ENCODE results near the gene CPNE6.
"Not testable (repeated sequence)": the region's sequence is repeated elsewhere in the genome, so short reads cannot be mapped to it uniquely, and the experiment has no call there.

The CPNE6 gene

GRCh38 chr14:24071144-24071697 is at the start of gene CPNE6:
Gene CPNE6, plus strand, starts transcription at chr14:24071562. Its CDS starts 1,375 bp downstream, at chr14:24072937.
- H4K20me1 ChIP-seq = no peaks in the 10 kb centered on the region
- H3K27me3 ChIP-seq = no peaks in the 10 kb centered on the region
- peak within 1 kb of the TSS; percentile 39 for H3K4me2 ChIP-seq
- no peak within 1 kb of the TSS for H3K4me3 ChIP-seq
- no peak within 1 kb of the TSS for H3K9ac ChIP-seq
- H3K27ac ChIP-seq = no peak within 1 kb of the TSS
- H3K36me3 ChIP-seq = no peaks in the 10 kb centered on the region
- H3K9me3 ChIP-seq = no peaks in the 10 kb centered on the region
- H3K4me1 ChIP-seq = peaks cover 32% of the 10 kb centered on the region
- no peak for TF ChIP-seq Cebpa-rat (IDR thresholded peaks at IDR 0.05)

DNA sequence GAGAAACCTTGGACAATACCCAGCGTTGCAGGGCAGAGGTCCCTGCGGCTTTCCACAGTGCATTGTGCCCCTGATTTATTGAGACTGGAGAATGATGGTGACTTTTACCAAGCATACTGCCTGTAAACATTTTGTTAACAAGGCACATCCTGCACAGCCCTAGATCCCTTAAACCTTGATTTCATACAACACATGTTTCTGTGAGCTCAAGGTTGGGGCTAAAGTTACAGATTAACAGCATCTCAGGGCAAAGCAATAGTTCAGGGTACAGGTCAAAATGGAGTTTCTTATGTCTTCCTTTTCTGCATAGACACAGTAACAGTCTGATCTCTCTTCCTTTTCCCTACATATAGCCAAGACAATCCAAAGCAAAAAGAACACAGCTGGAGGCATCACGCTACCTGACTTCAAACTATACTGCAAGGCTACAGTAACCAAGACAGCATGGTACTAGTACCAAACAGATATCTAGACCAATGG is 46.4 kb upstream of the CPNE6 start:
- not testable (repeated sequence) for H4K20me1 ChIP-seq, H3K36me3 ChIP-seq, H3K4me2 ChIP-seq, H3K9me3 ChIP-seq, H3K9ac ChIP-seq, H3K4me1 ChIP-seq, H3K27ac ChIP-seq, H3K4me3 ChIP-seq, H3K27me3 ChIP-seq

DNA sequence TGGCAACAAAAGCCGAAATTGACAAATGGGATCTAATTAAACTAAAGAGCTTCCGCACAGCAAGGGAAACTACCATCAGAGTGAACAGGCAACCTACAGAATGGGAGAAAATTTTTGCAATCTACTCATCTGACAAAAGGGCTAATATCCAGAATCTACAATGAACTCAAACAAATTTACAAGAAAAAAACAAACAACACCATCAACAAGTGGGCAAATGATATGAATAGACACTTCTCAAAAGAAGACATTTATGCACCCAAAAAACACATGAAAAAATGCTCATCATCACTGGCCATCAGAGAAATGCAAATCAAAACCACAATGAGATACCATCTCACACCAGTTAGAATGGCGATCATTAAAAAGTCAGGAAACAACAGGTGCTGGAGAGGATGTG is 41.7 kb upstream of the CPNE6 start:
- H3K4me2 ChIP-seq, H4K20me1 ChIP-seq, H3K36me3 ChIP-seq, H3K4me1 ChIP-seq, H3K9ac ChIP-seq, H3K27me3 ChIP-seq, H3K4me3 ChIP-seq, H3K27ac ChIP-seq: not testable (repeated sequence)
- peaks cover 37% of the 10 kb centered on the region for H3K9me3 ChIP-seq

DNA sequence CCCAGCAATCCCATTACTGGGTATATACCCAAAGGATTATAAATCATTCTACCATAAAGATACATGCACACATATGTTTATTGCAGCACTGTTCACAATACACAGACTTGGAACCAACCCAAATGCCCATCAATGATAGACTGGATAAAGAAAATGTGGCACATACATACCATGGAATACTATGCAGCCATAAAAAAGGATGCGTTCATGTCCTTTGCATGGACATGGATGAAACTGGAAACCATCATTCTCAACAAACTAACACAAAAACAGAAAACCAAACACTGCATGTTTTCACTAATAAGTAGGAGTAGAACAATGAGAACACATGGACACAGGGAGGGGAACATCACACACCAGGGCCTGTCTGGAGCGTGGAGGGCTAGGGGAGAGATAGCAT is 40.0 kb upstream of the CPNE6 start:
- not testable (repeated sequence) for H3K27ac ChIP-seq, H3K9ac ChIP-seq, H3K4me2 ChIP-seq, H4K20me1 ChIP-seq, H3K36me3 ChIP-seq, H3K4me3 ChIP-seq, H3K27me3 ChIP-seq, H3K4me1 ChIP-seq
- peaks cover 37% of the 10 kb centered on the region for H3K9me3 ChIP-seq

DNA sequence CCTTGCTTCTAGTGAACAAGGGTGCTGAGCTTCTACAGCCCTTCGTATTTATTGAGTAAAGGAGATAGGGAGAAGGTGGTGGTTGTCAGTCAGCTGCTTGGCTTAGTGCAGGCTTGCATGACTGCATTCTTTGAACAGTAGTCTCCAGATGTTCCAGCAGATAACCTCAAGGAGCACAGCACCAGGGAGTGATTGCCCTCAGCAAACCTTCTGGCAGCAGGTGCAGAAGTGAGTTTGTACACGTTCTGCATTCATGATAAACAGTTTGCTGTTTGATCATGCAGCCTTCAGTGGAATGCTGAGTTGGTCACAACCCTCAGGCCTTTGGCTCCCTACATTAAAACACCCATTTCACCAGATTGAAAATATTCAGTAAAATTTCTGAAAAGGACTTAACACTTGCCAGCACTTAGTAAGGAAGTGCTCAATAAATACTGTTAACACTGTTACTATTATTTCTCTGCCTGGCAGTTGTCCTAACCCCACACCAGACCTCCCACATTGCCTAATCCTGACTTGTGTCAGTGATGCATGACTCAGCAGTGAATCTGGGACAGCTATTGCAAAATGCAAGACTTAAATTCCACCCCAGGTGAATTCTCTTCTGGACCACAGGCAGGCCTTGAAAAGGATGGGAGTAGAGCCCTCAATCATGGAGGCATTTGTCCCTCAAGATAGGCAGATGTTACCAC is 38.5 kb upstream of the CPNE6 start:
- Histone ChIP-seq H3K27me3 (no peaks in the 10 kb centered on the region), H3K27ac (no peak overlapping the region), H3K9ac (no peak overlapping the region)

DNA sequence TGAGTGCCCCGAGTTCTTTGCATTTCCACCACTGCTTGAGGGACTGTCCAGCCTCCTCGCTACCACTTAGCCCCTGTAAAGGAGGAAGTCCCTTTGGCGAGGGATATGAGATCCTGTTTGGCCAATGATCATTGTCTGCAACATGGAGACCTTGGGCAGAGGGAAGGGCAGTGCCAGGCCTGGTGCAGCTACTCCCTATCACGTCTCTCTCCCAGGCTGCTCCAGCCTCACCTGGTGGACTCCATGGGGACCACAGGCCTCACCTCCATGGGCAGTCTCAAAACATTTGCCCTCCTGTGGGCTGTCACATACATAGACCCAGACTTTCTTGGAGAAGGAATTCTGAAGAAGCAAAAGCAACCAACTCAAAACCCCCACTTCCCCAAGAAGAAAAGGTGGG is 35.6 kb upstream of the CPNE6 start:
- Histone ChIP-seq H3K9me3 (peaks cover 33% of the 10 kb centered on the region), H3K27ac (peak overlapping the region; percentile 79), H3K9ac (peak overlapping the region; percentile 80), H3K4me3 (peak overlapping the region; percentile 71), H3K4me1 (peaks cover 15% of the 10 kb centered on the region), H3K4me2 (peak overlapping the region; percentile 89)
- H3K27me3 ChIP-seq, H3K36me3 ChIP-seq, H4K20me1 ChIP-seq: not testable (repeated sequence)

More for the DNA sequence above, 38.5 kb upstream of the CPNE6 start:
- no peaks in the 10 kb centered on the region for H4K20me1 ChIP-seq
- H3K9me3 ChIP-seq = peaks cover 37% of the 10 kb centered on the region
- H3K4me3 ChIP-seq = no peak overlapping the region
- peaks cover 15% of the 10 kb centered on the region for H3K4me1 ChIP-seq
- no peaks in the 10 kb centered on the region for H3K36me3 ChIP-seq
- H3K4me2 ChIP-seq = no peak overlapping the region
- TF ChIP-seq Cebpa-rat (IDR thresholded peaks at IDR 0.05) = no peak

GRCh38 chr14:24036169-24036962 is 35.0 kb upstream of the CPNE6 start:
- Histone ChIP-seq H3K9ac (peak overlapping the region; percentile 80), H4K20me1 (no peaks in the 10 kb centered on the region), H3K27me3 (no peaks in the 10 kb centered on the region), H3K9me3 (peaks cover 27% of the 10 kb centered on the region), H3K4me1 (peaks cover 15% of the 10 kb centered on the region), H3K27ac (peak overlapping the region; percentile 79), H3K36me3 (no peaks in the 10 kb centered on the region), H3K4me3 (peak overlapping the region; percentile 71), H3K4me2 (peak overlapping the region; percentile 89)
- no peak for TF ChIP-seq Cebpa-rat (IDR thresholded peaks at IDR 0.05)

DNA sequence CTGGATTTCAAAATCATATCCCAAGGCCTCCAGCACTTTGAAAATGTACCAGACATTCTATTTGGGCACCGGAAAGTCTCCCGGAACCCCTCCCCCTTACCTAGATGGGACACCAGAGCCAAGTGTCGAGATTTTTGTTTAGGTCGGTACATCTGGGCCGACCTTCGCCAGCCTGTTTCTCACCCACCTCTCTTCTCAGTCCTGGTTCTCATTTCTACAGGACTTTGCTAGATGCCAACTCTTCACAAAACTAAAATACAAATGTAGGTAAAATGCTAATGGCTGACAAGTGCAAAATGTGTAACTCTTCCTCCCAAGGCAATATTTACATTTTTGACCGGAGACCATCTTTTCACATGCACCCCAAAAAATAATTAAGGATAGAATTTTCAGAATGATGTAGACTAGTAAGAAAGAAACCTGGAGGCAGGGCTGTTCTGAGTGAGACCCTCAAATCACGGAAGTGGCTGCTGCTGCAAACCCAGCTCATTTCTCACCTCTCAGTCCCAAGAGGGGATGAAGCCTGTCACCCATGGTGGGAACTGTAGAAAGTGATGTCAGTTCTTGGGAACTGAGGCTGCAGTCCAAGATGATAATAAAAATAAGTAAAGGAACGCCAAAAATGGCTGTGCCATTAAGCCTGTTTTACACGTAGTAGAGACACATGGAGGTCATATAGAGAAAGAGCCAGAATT is 34.3 kb upstream of the CPNE6 start:
- H3K4me3 ChIP-seq = peak overlapping the region; percentile 71
- H3K9me3 ChIP-seq = peaks cover 19% of the 10 kb centered on the region
- not testable (repeated sequence) for H3K36me3 ChIP-seq, H3K27me3 ChIP-seq, H4K20me1 ChIP-seq
- peak overlapping the region; percentile 89 for H3K4me2 ChIP-seq
- peak overlapping the region; percentile 80 for H3K9ac ChIP-seq
- peak overlapping the region; percentile 79; the same call in 1 of the 2 replicates for H3K27ac ChIP-seq
- peaks cover 15% of the 10 kb centered on the region for H3K4me1 ChIP-seq

- H3K9ac ChIP-seq = no peak overlapping the region
- H3K27ac ChIP-seq = no peak overlapping the region
- no peak for TF ChIP-seq Cebpa-rat (IDR thresholded peaks at IDR 0.05)
- H3K36me3 ChIP-seq = no peaks in the 10 kb centered on the region
- 0 out of 2 replicates have a peak overlapping the region, but pooled peaks have one; percentile 89 for H3K4me2 ChIP-seq
- peaks cover 14% of the 10 kb centered on the region for H3K9me3 ChIP-seq
- peaks cover 15% of the 10 kb centered on the region for H3K4me1 ChIP-seq
- no peaks in the 10 kb centered on the region for H3K27me3 ChIP-seq
- H3K4me3 ChIP-seq = no peak overlapping the region
- H4K20me1 ChIP-seq = no peaks in the 10 kb centered on the region
These were observed 33.7 kb upstream of the CPNE6 start for GRCh38 chr14:24037658-24038037.

DNA sequence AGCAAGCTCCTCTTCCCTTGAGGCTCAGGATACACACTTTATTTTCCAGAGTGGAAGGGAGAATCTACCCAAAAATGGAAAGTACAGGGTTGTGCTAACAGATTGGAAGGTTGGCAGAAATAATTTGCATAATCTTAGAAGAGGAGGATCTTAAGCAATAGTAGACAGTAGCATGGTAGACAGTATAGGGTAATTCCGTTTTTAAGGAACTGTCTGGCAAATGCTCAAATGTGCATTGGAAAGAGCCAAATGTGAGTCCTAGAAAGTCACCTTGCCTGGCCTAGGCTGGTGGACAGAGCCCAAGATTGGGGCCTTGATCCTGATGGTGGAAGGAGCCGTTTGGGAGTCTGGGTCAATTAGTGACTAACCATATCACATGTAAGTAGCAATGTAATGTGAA is 32.7 kb upstream of the CPNE6 start:
- Histone ChIP-seq H3K4me1 (peaks cover 15% of the 10 kb centered on the region), H3K36me3 (no peaks in the 10 kb centered on the region), H3K4me2 (no peak overlapping the region), H3K27ac (no peak overlapping the region), H3K9me3 (0 out of 2 replicates have a peak, but pooled peaks cover 3% of the 10 kb centered on the region), H3K4me3 (no peak overlapping the region), H3K27me3 (no peaks in the 10 kb centered on the region), H3K9ac (no peak overlapping the region), H4K20me1 (no peaks in the 10 kb centered on the region)
- no peak for TF ChIP-seq Cebpa-rat (IDR thresholded peaks at IDR 0.05)

Measured in BLaER1 (cell line).